ENCODE data around the gene MEP1B.

DNA sequence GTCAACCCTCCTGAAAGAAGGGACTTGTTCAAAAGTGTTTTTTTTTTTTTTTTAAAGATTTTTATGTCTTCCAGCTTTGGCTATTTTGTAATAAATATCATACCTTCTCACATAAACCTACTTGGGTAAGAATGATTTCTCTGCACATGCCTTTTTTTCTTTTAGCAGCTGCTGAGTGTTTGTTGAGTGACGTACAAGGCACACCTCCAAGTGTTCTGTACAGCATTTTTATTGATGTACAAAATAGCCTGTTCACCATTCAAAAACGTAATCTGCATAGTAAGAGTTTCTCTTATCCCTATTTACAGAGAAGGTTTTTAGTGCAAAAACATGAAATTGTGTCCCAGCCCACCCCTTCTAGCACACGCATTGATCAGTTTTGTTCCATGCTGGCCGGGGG lies 77.6 kb downstream of the MEP1B start:
- TF ChIP-seq POLR2A (IDR thresholded peaks at IDR 0.05) (no peak), CTCF (IDR thresholded peaks at IDR 0.05 in 8 of 11, conservative IDR thresholded peaks at IDR 0.05 in 3 of 11) (no peak)

All from spleen (tissue), 7 donors.